IPS-18c (cell line): ENCODE data around the gene DEDD2.

ENCODE experiments used
- H3K4me3 ChIP-seq: 2 replicates; pipeline ENCODE4 v1.7.0; 2013; ENCODE audit warnings: low read depth, mild to moderate bottlenecking, low read length, moderate library complexity; ENCODE audit not compliant: insufficient read depth
- H3K9me3 ChIP-seq: one replicate; pipeline ENCODE4 v1.6.1; 2013; ENCODE audit warnings: mild to moderate bottlenecking, low read length, moderate library complexity; ENCODE audit not compliant: control insufficient read depth, insufficient read depth

DEDD2 gene

GRCh38 chr19:42208612-42209011 is 8.9 kb downstream of the DEDD2 start:
- Histone ChIP-seq H3K9me3 (no peaks in the 10 kb centered on the region), H3K4me3 (no peak overlapping the region)

GRCh38 chr19:42207767-42208271 is 9.7 kb downstream of the DEDD2 start:
- no peaks in the 10 kb centered on the region for H3K9me3 ChIP-seq
- H3K4me3 ChIP-seq = no peak overlapping the region

GRCh38 chr19:42206871-42207755 is 10.4 kb downstream of the DEDD2 start:
- no peak overlapping the region for H3K4me3 ChIP-seq
- no peaks in the 10 kb centered on the region for H3K9me3 ChIP-seq

GRCh38 chr19:42204664-42205063 is 12.8 kb downstream of the DEDD2 start:
- Histone ChIP-seq H3K9me3 (no peaks in the 10 kb centered on the region), H3K4me3 (no peak overlapping the region)

- H3K4me3 ChIP-seq = no peak overlapping the region
- no peaks in the 10 kb centered on the region for H3K9me3 ChIP-seq
Measured at GRCh38 chr19:42203700-42204099, 13.8 kb downstream of the DEDD2 start.

- no peaks in the 10 kb centered on the region for H3K9me3 ChIP-seq
- H3K4me3 ChIP-seq = no peak overlapping the region
Measured at GRCh38 chr19:42202290-42202880, 15.1 kb downstream of the DEDD2 start.

GRCh38 chr19:42201489-42202289 is 15.8 kb downstream of the DEDD2 start:
- H3K4me3 ChIP-seq = no peak overlapping the region
- no peaks in the 10 kb centered on the region for H3K9me3 ChIP-seq

GRCh38 chr19:42200116-42200715 is 17.3 kb downstream of the DEDD2 start:
- no peak overlapping the region for H3K4me3 ChIP-seq
- H3K9me3 ChIP-seq = no peaks in the 10 kb centered on the region

- H3K9me3 ChIP-seq = no peaks in the 10 kb centered on the region
- no peak overlapping the region for H3K4me3 ChIP-seq
Measured at GRCh38 chr19:42199440-42200115, 17.9 kb downstream of the DEDD2 start.

GRCh38 chr19:42198676-42199439 is 18.6 kb downstream of the DEDD2 start:
- Histone ChIP-seq H3K4me3 (no peak overlapping the region), H3K9me3 (no peaks in the 10 kb centered on the region)

GRCh38 chr19:42197375-42197817 is 20.1 kb downstream of the DEDD2 start:
- Histone ChIP-seq H3K9me3 (no peaks in the 10 kb centered on the region), H3K4me3 (no peak overlapping the region)

GRCh38 chr19:42196011-42197001 is 21.2 kb downstream of the DEDD2 start:
- no peaks in the 10 kb centered on the region for H3K9me3 ChIP-seq
- no peak overlapping the region for H3K4me3 ChIP-seq

- no peaks in the 10 kb centered on the region for H3K9me3 ChIP-seq
- H3K4me3 ChIP-seq = no peak overlapping the region
Measured at GRCh38 chr19:42193706-42194105, 23.8 kb downstream of the DEDD2 start.

- Histone ChIP-seq H3K9me3 (no peaks in the 10 kb centered on the region), H3K4me3 (no peak overlapping the region)
Measured at GRCh38 chr19:42193294-42193693, 24.2 kb downstream of the DEDD2 start.

GRCh38 chr19:42191855-42192254 is 25.6 kb downstream of the DEDD2 start:
- Histone ChIP-seq H3K4me3 (no peak overlapping the region), H3K9me3 (no peaks in the 10 kb centered on the region)
